ENCODE results near the gene MEFV.

MEFV gene

GRCh38 chr16:3249451-3249850 lies 7.0 kb downstream of the MEFV start:
- no peaks in the 10 kb centered on the region for H3K79me2 ChIP-seq (ENCODE audit: insufficient read depth, low read depth)
- H3K36me3 ChIP-seq (ENCODE audit: insufficient read depth) = no peaks in the 10 kb centered on the region
- no peak overlapping the region for H3K4me3 ChIP-seq (IDR thresholded peaks at IDR 0.05; ENCODE audit: insufficient read depth, low read depth, low read length)
- no peaks in the 10 kb centered on the region for H3K4me1 ChIP-seq (ENCODE audit: low read depth, poor library complexity, severe bottlenecking)
- H3K27ac ChIP-seq = no peak overlapping the region
- no peaks in the 10 kb centered on the region for H4K20me1 ChIP-seq (ENCODE audit: insufficient read depth)
- no peaks in the 10 kb centered on the region for H3K27me3 ChIP-seq (ENCODE audit: insufficient read depth, low read depth)
- no peak overlapping the region for H3K4me2 ChIP-seq
- H2AFZ ChIP-seq (ENCODE audit: low read depth) = no peak overlapping the region
- TF ChIP-seq CTCF (conservative IDR thresholded peaks at IDR 0.05; ENCODE audit: low read depth, low read length) = no peak
- no peak overlapping the region for H3K9ac ChIP-seq

- Histone ChIP-seq H3K27ac (no peak overlapping the region), H3K27me3 (ENCODE audit: insufficient read depth, low read depth) (no peaks in the 10 kb centered on the region), H2AFZ (ENCODE audit: low read depth) (no peak overlapping the region), H3K4me2 (no peak overlapping the region), H3K9ac (no peak overlapping the region), H3K79me2 (ENCODE audit: insufficient read depth, low read depth) (no peaks in the 10 kb centered on the region), H3K4me3 (IDR thresholded peaks at IDR 0.05; ENCODE audit: insufficient read depth, low read depth, low read length) (no peak overlapping the region), H4K20me1 (ENCODE audit: insufficient read depth) (no peaks in the 10 kb centered on the region), H3K36me3 (ENCODE audit: insufficient read depth) (no peaks in the 10 kb centered on the region), H3K4me1 (ENCODE audit: low read depth, poor library complexity, severe bottlenecking) (no peaks in the 10 kb centered on the region)
- no peak for TF ChIP-seq CTCF (conservative IDR thresholded peaks at IDR 0.05; ENCODE audit: low read depth, low read length)
Observed at GRCh38 chr16:3249020-3249419, 7.4 kb downstream of the MEFV start.

GRCh38 chr16:3248596-3248995 lies 7.8 kb downstream of the MEFV start:
- no peaks in the 10 kb centered on the region for H4K20me1 ChIP-seq (ENCODE audit: insufficient read depth)
- no peak overlapping the region for H3K9ac ChIP-seq
- no peaks in the 10 kb centered on the region for H3K4me1 ChIP-seq (ENCODE audit: low read depth, poor library complexity, severe bottlenecking)
- no peak overlapping the region for H3K27ac ChIP-seq
- H3K27me3 ChIP-seq (ENCODE audit: insufficient read depth, low read depth) = no peaks in the 10 kb centered on the region
- no peaks in the 10 kb centered on the region for H3K36me3 ChIP-seq (ENCODE audit: insufficient read depth)
- TF ChIP-seq CTCF (conservative IDR thresholded peaks at IDR 0.05; ENCODE audit: low read depth, low read length) = no peak
- no peak overlapping the region for H3K4me3 ChIP-seq (IDR thresholded peaks at IDR 0.05; ENCODE audit: insufficient read depth, low read depth, low read length)
- no peak overlapping the region for H2AFZ ChIP-seq (ENCODE audit: low read depth)
- H3K4me2 ChIP-seq = no peak overlapping the region
- H3K79me2 ChIP-seq (ENCODE audit: insufficient read depth, low read depth) = no peaks in the 10 kb centered on the region

GRCh38 chr16:3246876-3247275 lies 9.6 kb downstream of the MEFV start:
- H3K9ac ChIP-seq = no peak overlapping the region
- no peaks in the 10 kb centered on the region for H3K36me3 ChIP-seq (ENCODE audit: insufficient read depth)
- no peak overlapping the region for H3K4me3 ChIP-seq (IDR thresholded peaks at IDR 0.05; ENCODE audit: insufficient read depth, low read depth, low read length)
- H4K20me1 ChIP-seq (ENCODE audit: insufficient read depth) = no peaks in the 10 kb centered on the region
- TF ChIP-seq CTCF (conservative IDR thresholded peaks at IDR 0.05; ENCODE audit: low read depth, low read length) = no peak
- no peak overlapping the region for H3K4me2 ChIP-seq
- no peaks in the 10 kb centered on the region for H3K27me3 ChIP-seq (ENCODE audit: insufficient read depth, low read depth)
- no peak overlapping the region for H3K27ac ChIP-seq
- H2AFZ ChIP-seq (ENCODE audit: low read depth) = no peak overlapping the region
- H3K79me2 ChIP-seq (ENCODE audit: insufficient read depth, low read depth) = no peaks in the 10 kb centered on the region
- H3K4me1 ChIP-seq (ENCODE audit: low read depth, poor library complexity, severe bottlenecking) = no peaks in the 10 kb centered on the region

Measured in KMS-11 (cell line).